HG03066 (cell line): Measurements from ENCODE around the gene NDEL1.
A peak's percentile ranks its signal among the peaks of the same experiment; 100 is the strongest.
"Not testable (repeated sequence)": the region's sequence is repeated elsewhere in the genome, so short reads cannot be mapped to it uniquely, and the experiment has no call there.

Experiments used
- ATAC-seq: cut with Tn5 transposase; IDR thresholded peaks from one replicate; pipeline ENCODE4 v1.9.1; 2021; ENCODE audit warnings: low read depth; ENCODE audit not compliant: unreplicated experiment

Gene NDEL1

GRCh38 chr17:8435245-8436168, at the start of gene NDEL1:
NDEL1 (plus strand) TSS chr17:8435884; CDS start chr17:8444272, 8,388 bp downstream.
- ATAC-seq: peak; percentile 96

- ATAC-seq: no peak
These were observed 48.8 kb upstream of the NDEL1 start for GRCh38 chr17:8386841-8387240.

- ATAC-seq: no peak
These were observed 47.6 kb upstream of the NDEL1 start for GRCh38 chr17:8387914-8388651.

- no peak for ATAC-seq
These were observed 44.0 kb upstream of the NDEL1 start for GRCh38 chr17:8391711-8392110.

- no peak for ATAC-seq
These were observed 43.4 kb upstream of the NDEL1 start for GRCh38 chr17:8392274-8392673.

- ATAC-seq: no peak
These were observed 42.8 kb upstream of the NDEL1 start for GRCh38 chr17:8392674-8393469.

GRCh38 chr17:8393470-8394231, 42.0 kb upstream of the NDEL1 start:
- ATAC-seq: no peak

GRCh38 chr17:8394497-8394896, 41.2 kb upstream of the NDEL1 start:
- not testable (repeated sequence) for ATAC-seq

GRCh38 chr17:8397636-8398035, 38.0 kb upstream of the NDEL1 start, which contains the start of gene RNF222:
RNF222 (minus strand) TSS chr17:8397827; CDS start chr17:8393461, 4,366 bp downstream.
- no peak for ATAC-seq

- ATAC-seq: no peak
These were observed 36.7 kb upstream of the NDEL1 start for GRCh38 chr17:8398980-8399379.

- no peak for ATAC-seq
These were observed 34.6 kb upstream of the NDEL1 start for GRCh38 chr17:8401107-8401506.

GRCh38 chr17:8402921-8403536, 32.7 kb upstream of the NDEL1 start:
- no peak for ATAC-seq

- no peak for ATAC-seq
These were observed 30.1 kb upstream of the NDEL1 start for GRCh38 chr17:8405499-8406016.

GRCh38 chr17:8406174-8406573, 29.5 kb upstream of the NDEL1 start:
- no peak for ATAC-seq

GRCh38 chr17:8408371-8408770, 27.3 kb upstream of the NDEL1 start:
- no peak for ATAC-seq

- no peak for ATAC-seq
These were observed 25.5 kb upstream of the NDEL1 start for GRCh38 chr17:8409966-8410882.

- ATAC-seq: no peak
These were observed 24.8 kb upstream of the NDEL1 start for GRCh38 chr17:8410883-8411238.

GRCh38 chr17:8412089-8412488, 23.6 kb upstream of the NDEL1 start:
- ATAC-seq: no peak
